GM21576 (cell line): ENCODE measurements around the gene CDC42.
"Not testable (repeated sequence)": the region's sequence is repeated elsewhere in the genome, so short reads cannot be mapped to it uniquely, and the experiment has no call there.

Experiments
- ATAC-seq: cut with Tn5 transposase; IDR thresholded peaks from one replicate; pipeline ENCODE4 v1.9.1; 2021; ENCODE audit warnings: mild to moderate bottlenecking, moderate library complexity; ENCODE audit not compliant: unreplicated experiment

The CDC42 gene

GRCh38 chr1:22071511-22071910 lies 19.0 kb downstream of the CDC42 start:
- ATAC-seq = no peak

GRCh38 chr1:22074803-22075202 lies 22.3 kb downstream of the CDC42 start:
- no peak for ATAC-seq

GRCh38 chr1:22075718-22076117 lies 23.2 kb downstream of the CDC42 start:
- no peak for ATAC-seq

- ATAC-seq = no peak
Observed at GRCh38 chr1:22076346-22076745, 23.8 kb downstream of the CDC42 start.

- ATAC-seq = no peak
Observed at GRCh38 chr1:22077728-22078127, 25.2 kb downstream of the CDC42 start.

GRCh38 chr1:22078133-22078532 lies 25.6 kb downstream of the CDC42 start:
- ATAC-seq = no peak

- ATAC-seq = no peak
Observed at GRCh38 chr1:22080191-22080590, 27.7 kb downstream of the CDC42 start.

- ATAC-seq = no peak
Observed at GRCh38 chr1:22088331-22088730, 35.8 kb downstream of the CDC42 start.

- ATAC-seq = no peak
Observed at GRCh38 chr1:22089134-22089571, 36.6 kb downstream of the CDC42 start.

- ATAC-seq = no peak
Observed at GRCh38 chr1:22089787-22090186, 37.3 kb downstream of the CDC42 start.

- no peak for ATAC-seq
Observed at GRCh38 chr1:22090867-22091266, 38.4 kb downstream of the CDC42 start.

GRCh38 chr1:22092026-22092768 lies 39.7 kb downstream of the CDC42 start:
- ATAC-seq = not testable (repeated sequence)

GRCh38 chr1:22093513-22093912 lies 41.0 kb downstream of the CDC42 start:
- ATAC-seq = no peak

GRCh38 chr1:22096036-22096435 lies 43.5 kb downstream of the CDC42 start:
- ATAC-seq = no peak

GRCh38 chr1:22096463-22096862 lies 44.0 kb downstream of the CDC42 start:
- no peak for ATAC-seq

- ATAC-seq = no peak
Observed at GRCh38 chr1:22098752-22099151, 46.2 kb downstream of the CDC42 start.

- ATAC-seq = no peak
Observed at GRCh38 chr1:22100168-22100567, 47.7 kb downstream of the CDC42 start.

GRCh38 chr1:22101199-22101598 lies 48.7 kb downstream of the CDC42 start:
- no peak for ATAC-seq

- ATAC-seq = no peak
Observed at GRCh38 chr1:22101995-22102394, 49.5 kb downstream of the CDC42 start.

- ATAC-seq = no peak
Observed at GRCh38 chr1:22102746-22103145, 50.2 kb downstream of the CDC42 start.

GRCh38 chr1:22104094-22104493 lies 51.6 kb downstream of the CDC42 start:
- no peak for ATAC-seq

GRCh38 chr1:22104865-22105437 lies 52.4 kb downstream of the CDC42 start:
- ATAC-seq = no peak
